ENCODE results near the gene LAMTOR1. TPM values are rescaled to one million over a fixed set of nuclear protein-coding genes. Genes with fewer than 3 reads are reported as not detected.

The LAMTOR1 gene
- total and polyA plus RNA-seq, 4 donors = 51.2 to 231 (median 111) TPM

DNA sequence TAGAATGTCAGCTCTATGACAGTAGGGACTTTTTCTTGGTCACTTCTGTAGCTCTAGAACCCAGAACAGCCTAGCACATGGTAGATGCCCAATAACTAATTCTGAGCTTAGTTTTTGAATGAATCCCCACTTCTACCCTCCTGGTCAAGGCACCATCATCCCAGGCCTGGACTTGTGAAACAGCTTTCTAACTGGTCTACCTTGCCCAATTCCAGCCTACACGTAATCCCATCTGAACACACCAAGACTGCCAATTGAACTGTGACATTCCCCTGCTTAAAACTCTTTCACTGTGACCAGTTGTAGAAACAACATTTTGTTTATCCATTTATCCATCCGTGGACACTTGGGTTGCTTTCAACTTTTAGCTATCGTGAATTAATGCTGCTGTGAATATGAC, 26.3 kb upstream of the LAMTOR1 start:
- H3K4me3 ChIP-seq = no peak overlapping the region

DNA sequence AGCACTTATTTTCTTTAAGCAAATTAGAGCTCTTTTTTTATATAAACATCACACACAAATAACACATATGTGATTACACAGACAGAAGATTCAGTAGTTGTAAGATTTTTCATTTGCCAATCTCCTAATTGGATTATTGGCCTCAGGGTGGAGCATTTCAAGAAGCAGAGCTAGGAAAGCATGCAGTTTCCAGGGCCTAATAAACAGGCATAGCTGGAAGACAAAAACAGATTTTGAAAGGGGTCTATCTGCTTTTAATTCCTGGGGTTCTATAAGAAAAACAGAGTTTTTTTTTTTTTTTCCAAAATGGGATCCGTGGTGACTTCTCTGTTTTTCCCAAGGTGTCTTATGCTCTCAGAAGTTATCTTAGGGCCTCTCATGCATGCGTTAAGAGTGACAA, 24.8 kb upstream of the LAMTOR1 start:
- DNase-seq (no peak), ATAC-seq (ENCODE audit: insufficient read depth, low FRiP score) (no peak)
- no peak overlapping the region for H3K9ac ChIP-seq (ENCODE audit: insufficient read depth in 1 of 2, low read length in 2 of 2)
- no peaks in the 10 kb centered on the region for H3K36me3 ChIP-seq (ENCODE audit: control insufficient read depth in 4 of 4, insufficient read depth in 4 of 4, low read length in 4 of 4)
- 60 to 62% methylated on average over 2 of the region's 2 CpGs for WGBS, 2 donors
- H3K4me1 ChIP-seq (ENCODE audit: control insufficient read depth in 5 of 5, insufficient read depth in 5 of 5, low read length in 5 of 5) = no peaks in the 10 kb centered on the region
- H3K27me3 ChIP-seq (ENCODE audit: control insufficient read depth in 3 of 3, insufficient read depth in 3 of 3, low read length in 2 of 3) = peaks cover 0 to 3% (median 0%) of the 10 kb centered on the region in 3 donors
- no peak overlapping the region for H3K27ac ChIP-seq (ENCODE audit: low read depth in 1 of 2, low read length in 1 of 2)
- H3K9me3 ChIP-seq (ENCODE audit: control insufficient read depth in 4 of 4, insufficient read depth in 3 of 4, low read length in 3 of 4) = no peaks in the 10 kb centered on the region
- TF ChIP-seq, protein P1, sequence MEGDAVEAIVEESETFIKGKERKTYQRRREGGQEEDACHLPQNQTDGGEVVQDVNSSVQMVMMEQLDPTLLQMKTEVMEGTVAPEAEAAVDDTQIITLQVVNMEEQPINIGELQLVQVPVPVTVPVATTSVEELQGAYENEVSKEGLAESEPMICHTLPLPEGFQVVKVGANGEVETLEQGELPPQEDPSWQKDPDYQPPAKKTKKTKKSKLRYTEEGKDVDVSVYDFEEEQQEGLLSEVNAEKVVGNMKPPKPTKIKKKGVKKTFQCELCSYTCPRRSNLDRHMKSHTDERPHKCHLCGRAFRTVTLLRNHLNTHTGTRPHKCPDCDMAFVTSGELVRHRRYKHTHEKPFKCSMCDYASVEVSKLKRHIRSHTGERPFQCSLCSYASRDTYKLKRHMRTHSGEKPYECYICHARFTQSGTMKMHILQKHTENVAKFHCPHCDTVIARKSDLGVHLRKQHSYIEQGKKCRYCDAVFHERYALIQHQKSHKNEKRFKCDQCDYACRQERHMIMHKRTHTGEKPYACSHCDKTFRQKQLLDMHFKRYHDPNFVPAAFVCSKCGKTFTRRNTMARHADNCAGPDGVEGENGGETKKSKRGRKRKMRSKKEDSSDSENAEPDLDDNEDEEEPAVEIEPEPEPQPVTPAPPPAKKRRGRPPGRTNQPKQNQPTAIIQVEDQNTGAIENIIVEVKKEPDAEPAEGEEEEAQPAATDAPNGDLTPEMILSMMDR (IDR thresholded peaks at IDR 0.05; ENCODE audit: control extremely low read depth, extremely low read depth) = no peak
- no peak overlapping the region for H3K4me3 ChIP-seq

More for the DNA sequence above, 26.3 kb upstream of the LAMTOR1 start:
- ATAC-seq (ENCODE audit: insufficient read depth, low FRiP score) = no peak
- H3K36me3 ChIP-seq (ENCODE audit: control insufficient read depth in 4 of 4, insufficient read depth in 4 of 4, low read length in 4 of 4) = no peaks in the 10 kb centered on the region
- TF ChIP-seq, protein P1 (IDR thresholded peaks at IDR 0.05; ENCODE audit: control extremely low read depth, extremely low read depth) = no peak
- 79 to 87% methylated on average over 3 of the region's 3 CpGs for WGBS, 2 donors
- H3K9ac ChIP-seq (ENCODE audit: insufficient read depth in 1 of 2, low read length in 2 of 2) = no peak overlapping the region
- no peak for DNase-seq
- no peak overlapping the region for H3K27ac ChIP-seq (ENCODE audit: low read depth in 1 of 2, low read length in 1 of 2)
- no peaks in the 10 kb centered on the region for H3K9me3 ChIP-seq (ENCODE audit: control insufficient read depth in 4 of 4, insufficient read depth in 3 of 4, low read length in 3 of 4)
- H3K27me3 ChIP-seq (ENCODE audit: control insufficient read depth in 3 of 3, insufficient read depth in 3 of 3, low read length in 2 of 3) = peaks cover 0 to 3% (median 0%) of the 10 kb centered on the region in 3 donors
- no peaks in the 10 kb centered on the region for H3K4me1 ChIP-seq (ENCODE audit: control insufficient read depth in 5 of 5, insufficient read depth in 5 of 5, low read length in 5 of 5)

DNA sequence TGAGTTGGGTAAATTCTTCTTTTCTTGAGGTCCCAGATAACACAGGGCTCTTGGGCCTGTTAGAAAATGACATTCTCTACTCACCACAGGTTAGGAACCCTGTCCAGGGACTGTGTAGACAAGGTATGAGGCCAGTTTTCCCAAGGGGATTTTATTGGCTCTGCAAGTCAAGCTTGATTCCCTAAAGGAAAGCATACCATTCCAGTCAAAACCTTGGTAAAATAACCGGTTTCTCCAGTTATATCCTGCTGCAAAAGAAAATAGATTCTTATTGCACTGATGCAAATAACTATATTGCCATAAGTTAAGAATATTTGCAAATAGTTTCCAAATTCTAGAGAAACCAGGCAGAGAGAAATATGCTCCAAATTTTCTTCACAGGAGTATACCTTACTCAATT, 22.9 kb upstream of the LAMTOR1 start:
- no peak for ATAC-seq (ENCODE audit: insufficient read depth, low FRiP score)
- Histone ChIP-seq H3K27ac (ENCODE audit: low read depth in 1 of 2, low read length in 1 of 2) (no peak overlapping the region), H3K36me3 (ENCODE audit: control insufficient read depth in 4 of 4, insufficient read depth in 4 of 4, low read length in 4 of 4) (no peaks in the 10 kb centered on the region), H3K9ac (ENCODE audit: insufficient read depth in 1 of 2, low read length in 2 of 2) (no peak overlapping the region), H3K4me1 (ENCODE audit: control insufficient read depth in 5 of 5, insufficient read depth in 5 of 5, low read length in 5 of 5) (no peaks in the 10 kb centered on the region), H3K9me3 (ENCODE audit: control insufficient read depth in 4 of 4, insufficient read depth in 3 of 4, low read length in 3 of 4) (no peaks in the 10 kb centered on the region), H3K4me3 (no peak overlapping the region), H3K27me3 (ENCODE audit: control insufficient read depth in 3 of 3, insufficient read depth in 3 of 3, low read length in 2 of 3) (no peaks in the 10 kb centered on the region)
- 71 to 76% methylated on average over 1 of the region's 1 CpG for WGBS, 2 donors
- no peak for DNase-seq
- TF ChIP-seq, protein P1 (IDR thresholded peaks at IDR 0.05; ENCODE audit: control extremely low read depth, extremely low read depth) = no peak

DNA sequence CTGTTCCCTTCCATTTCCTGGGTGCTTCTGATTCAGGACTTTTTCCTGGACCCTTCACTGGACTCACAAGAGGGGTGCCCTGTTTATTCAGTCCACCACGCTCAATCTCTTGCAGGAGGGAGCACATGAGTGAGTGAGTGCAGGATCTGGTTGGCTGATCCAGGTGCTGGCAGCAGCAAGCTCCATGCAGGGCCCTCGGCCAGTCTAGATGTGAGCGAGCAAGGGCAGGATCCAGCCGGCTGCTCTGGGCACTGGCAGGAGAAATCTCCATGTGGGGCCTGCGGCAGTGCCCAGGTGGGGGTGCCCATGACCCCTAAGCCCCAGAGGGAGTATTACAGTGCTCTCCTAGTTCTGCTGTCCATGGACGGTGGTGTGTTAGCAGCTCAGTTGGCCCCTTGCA, 20.9 kb upstream of the LAMTOR1 start:
- H3K27ac ChIP-seq (ENCODE audit: low read depth in 1 of 2, low read length in 1 of 2) = no peak overlapping the region
- WGBS, 2 donors = 92 to 93% methylated on average over 6 of the region's 6 CpGs
- DNase-seq (no peak), ATAC-seq (ENCODE audit: insufficient read depth, low FRiP score) (no peak)
- H3K4me1 ChIP-seq (ENCODE audit: control insufficient read depth in 5 of 5, insufficient read depth in 5 of 5, low read length in 5 of 5) = no peaks in the 10 kb centered on the region
- no peak overlapping the region for H3K9ac ChIP-seq (ENCODE audit: insufficient read depth in 1 of 2, low read length in 2 of 2)
- TF ChIP-seq, protein P1 (IDR thresholded peaks at IDR 0.05; ENCODE audit: control extremely low read depth, extremely low read depth) = no peak
- no peaks in the 10 kb centered on the region for H3K27me3 ChIP-seq (ENCODE audit: control insufficient read depth in 3 of 3, insufficient read depth in 3 of 3, low read length in 2 of 3)
- H3K9me3 ChIP-seq (ENCODE audit: control insufficient read depth in 4 of 4, insufficient read depth in 3 of 4, low read length in 3 of 4) = no peaks in the 10 kb centered on the region
- H3K36me3 ChIP-seq (ENCODE audit: control insufficient read depth in 4 of 4, insufficient read depth in 4 of 4, low read length in 4 of 4) = no peaks in the 10 kb centered on the region
- no peak overlapping the region for H3K4me3 ChIP-seq
